Calu3 (cell line): ENCODE data around the gene ATG16L1. TPM values are rescaled to one million over a fixed set of nuclear protein-coding genes. Genes with fewer than 3 reads are reported as not detected.

Experiments used
- BruUV-seq: library from RNA; stranded (reverse); fragments of 400-500 nt; replicated peaks from 2 replicates; lab custom pipeline; 2021; lab: Mats Ljungman, UMichigan
- CTCF ChIA-PET: fragments of 300-600 bp; sonication (Branson Sonifier 250); formaldehyde crosslinking; loops from one replicate; lab custom pipeline; 2022; ENCODE audit warnings: antibody characterized with exemption; lab: Charles Lee
- DNase-seq: peaks from one replicate; pipeline ENCODE4 v3.0.0; 2022
- H3K27ac Mint-ChIP-seq: one replicate; pipeline ENCODE4 v1.8.0; 2022; ENCODE audit warnings: mixed read lengths; ENCODE audit not compliant: unreplicated experiment
- H3K27me3 Mint-ChIP-seq: one replicate; pipeline ENCODE4 v1.8.0; 2022; ENCODE audit warnings: mixed read lengths; ENCODE audit not compliant: unreplicated experiment
- H3K36me3 Mint-ChIP-seq: one replicate; pipeline ENCODE4 v1.8.0; 2022; ENCODE audit warnings: mild to moderate bottlenecking, moderate library complexity, mixed read lengths; ENCODE audit not compliant: insufficient read depth, unreplicated experiment
- H3K4me1 Mint-ChIP-seq: one replicate; pipeline ENCODE4 v1.8.0; 2022; ENCODE audit warnings: mild to moderate bottlenecking, low read depth, mixed read lengths; ENCODE audit not compliant: unreplicated experiment
- H3K4me3 Mint-ChIP-seq: one replicate; pipeline ENCODE4 v1.8.0; 2022; ENCODE audit warnings: mild to moderate bottlenecking, low read depth, moderate library complexity, mixed read lengths; ENCODE audit not compliant: unreplicated experiment
- H3K9me3 Mint-ChIP-seq: one replicate; pipeline ENCODE4 v1.8.0; 2022; ENCODE audit warnings: low read depth, mixed read lengths; ENCODE audit not compliant: unreplicated experiment
- intact Hi-C: fragments of 100-400 bp; cut with micrococcal nuclease; formaldehyde crosslinking; loops from one replicate; pipeline ENCODE4 v1.10.0; 2022; ENCODE audit not compliant: unreplicated experiment
- total RNA-seq: library from RNA; stranded (reverse); gene quantifications from 2 replicates; pipeline ENCODE4 v1.2.3, GENCODE V29; 2022
- TF ChIP-seq, protein P1 (sequence below): fragments of 200-600 bp; IDR thresholded peaks from one replicate; pipeline ENCODE4 v1.8.0; 2022; ENCODE audit warnings: antibody characterized with exemption; ENCODE audit not compliant: unreplicated experiment

Gene ATG16L1
- total RNA-seq, 1 experiment from 2014 or later: 45.0 TPM

DNA sequence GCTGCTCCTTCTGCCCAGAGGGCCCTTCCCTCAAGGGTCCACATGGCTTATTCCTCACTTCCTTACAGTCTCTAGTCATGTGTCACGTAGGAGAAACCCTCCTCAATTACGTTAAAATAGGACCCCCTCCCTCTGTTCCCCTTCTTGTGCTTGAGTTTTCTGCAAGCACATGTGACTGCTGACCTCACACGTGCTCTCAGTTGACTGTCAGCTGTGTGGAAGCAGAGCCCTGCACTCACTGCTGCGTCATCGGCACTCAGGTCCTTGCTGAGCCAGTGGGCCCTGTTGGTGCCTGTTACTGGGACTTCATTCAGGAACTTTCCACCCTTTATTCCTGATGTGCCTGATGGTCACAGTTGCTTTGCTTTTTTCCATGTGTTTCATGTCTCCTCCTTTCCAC, 11.1 kb downstream of the ATG16L1 start:
- H3K4me1 Mint-ChIP-seq: no peaks in the 10 kb centered on the region
- no peak overlapping the region for H3K4me3 Mint-ChIP-seq
- CTCF ChIA-PET: no interaction called here
- BruUV-seq: no TSS peak
- peak overlapping the region; percentile 23 for H3K27ac Mint-ChIP-seq
- H3K36me3 Mint-ChIP-seq: peaks cover 39% of the 10 kb centered on the region
- TF ChIP-seq, protein P1, sequence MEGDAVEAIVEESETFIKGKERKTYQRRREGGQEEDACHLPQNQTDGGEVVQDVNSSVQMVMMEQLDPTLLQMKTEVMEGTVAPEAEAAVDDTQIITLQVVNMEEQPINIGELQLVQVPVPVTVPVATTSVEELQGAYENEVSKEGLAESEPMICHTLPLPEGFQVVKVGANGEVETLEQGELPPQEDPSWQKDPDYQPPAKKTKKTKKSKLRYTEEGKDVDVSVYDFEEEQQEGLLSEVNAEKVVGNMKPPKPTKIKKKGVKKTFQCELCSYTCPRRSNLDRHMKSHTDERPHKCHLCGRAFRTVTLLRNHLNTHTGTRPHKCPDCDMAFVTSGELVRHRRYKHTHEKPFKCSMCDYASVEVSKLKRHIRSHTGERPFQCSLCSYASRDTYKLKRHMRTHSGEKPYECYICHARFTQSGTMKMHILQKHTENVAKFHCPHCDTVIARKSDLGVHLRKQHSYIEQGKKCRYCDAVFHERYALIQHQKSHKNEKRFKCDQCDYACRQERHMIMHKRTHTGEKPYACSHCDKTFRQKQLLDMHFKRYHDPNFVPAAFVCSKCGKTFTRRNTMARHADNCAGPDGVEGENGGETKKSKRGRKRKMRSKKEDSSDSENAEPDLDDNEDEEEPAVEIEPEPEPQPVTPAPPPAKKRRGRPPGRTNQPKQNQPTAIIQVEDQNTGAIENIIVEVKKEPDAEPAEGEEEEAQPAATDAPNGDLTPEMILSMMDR: no peak
- no peaks in the 10 kb centered on the region for H3K27me3 Mint-ChIP-seq
- no peak for DNase-seq
- H3K9me3 Mint-ChIP-seq: no peaks in the 10 kb centered on the region
- intact Hi-C loops: no loop called here

DNA sequence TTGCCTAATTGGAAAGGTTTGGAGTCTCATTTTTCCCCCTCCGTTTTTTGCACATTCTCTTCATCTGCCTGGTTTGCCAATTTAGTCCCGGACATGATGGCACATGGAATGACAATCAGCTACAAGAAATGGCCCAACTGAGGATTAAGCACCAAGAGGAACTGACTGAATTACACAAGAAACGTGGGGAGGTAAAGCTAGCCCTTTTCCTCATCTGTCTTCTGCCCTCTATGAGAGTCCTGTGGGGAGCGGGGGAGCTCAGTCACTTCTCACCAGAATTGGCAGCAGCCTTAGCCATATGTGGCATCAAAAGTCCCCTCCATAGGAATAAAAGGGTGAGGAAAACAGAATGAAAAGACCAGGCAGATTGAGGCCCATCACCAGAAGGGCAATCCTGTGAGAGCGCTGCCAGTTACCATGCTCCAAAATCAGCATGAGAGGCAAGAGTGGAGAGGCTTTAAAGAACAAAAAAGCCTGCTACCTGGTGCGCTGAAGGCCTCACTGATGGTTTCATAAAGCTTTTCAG, 11.6 kb downstream of the ATG16L1 start:
- no peaks in the 10 kb centered on the region for H3K9me3 Mint-ChIP-seq
- H3K27ac Mint-ChIP-seq: no peak overlapping the region
- no peak overlapping the region for H3K4me3 Mint-ChIP-seq
- TF ChIP-seq, protein P1: no peak
- no TSS peak for BruUV-seq
- H3K4me1 Mint-ChIP-seq: no peaks in the 10 kb centered on the region
- no peak for DNase-seq
- H3K27me3 Mint-ChIP-seq: no peaks in the 10 kb centered on the region
- peaks cover 38% of the 10 kb centered on the region for H3K36me3 Mint-ChIP-seq
- intact Hi-C loops: no loop called here
- CTCF ChIA-PET: no interaction called here

DNA sequence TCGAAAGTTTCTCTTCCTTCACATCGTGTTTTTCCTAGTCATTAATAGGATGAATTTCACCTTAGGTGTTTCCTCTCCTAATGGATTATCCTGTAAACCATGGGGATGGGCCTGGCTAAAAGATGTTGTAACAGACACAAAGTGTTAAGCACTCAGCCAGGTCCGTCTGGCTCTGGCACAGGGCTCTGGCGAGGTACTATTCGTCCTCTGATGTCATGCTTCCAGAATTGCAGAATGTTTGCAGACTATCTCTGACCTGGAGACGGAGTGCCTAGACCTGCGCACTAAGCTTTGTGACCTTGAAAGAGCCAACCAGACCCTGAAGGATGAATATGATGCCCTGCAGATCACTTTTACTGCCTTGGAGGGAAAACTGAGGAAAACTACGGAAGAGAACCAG, 13.2 kb downstream of the ATG16L1 start:
- DNase-seq: no peak
- no peaks in the 10 kb centered on the region for H3K27me3 Mint-ChIP-seq
- no peak overlapping the region for H3K27ac Mint-ChIP-seq
- peaks cover 38% of the 10 kb centered on the region for H3K36me3 Mint-ChIP-seq
- TF ChIP-seq, protein P1: no peak
- H3K9me3 Mint-ChIP-seq: no peaks in the 10 kb centered on the region
- no TSS peak for BruUV-seq
- no peaks in the 10 kb centered on the region for H3K4me1 Mint-ChIP-seq
- CTCF ChIA-PET: no interaction called here
- H3K4me3 Mint-ChIP-seq: no peak overlapping the region
- intact Hi-C loops: no loop called here

DNA sequence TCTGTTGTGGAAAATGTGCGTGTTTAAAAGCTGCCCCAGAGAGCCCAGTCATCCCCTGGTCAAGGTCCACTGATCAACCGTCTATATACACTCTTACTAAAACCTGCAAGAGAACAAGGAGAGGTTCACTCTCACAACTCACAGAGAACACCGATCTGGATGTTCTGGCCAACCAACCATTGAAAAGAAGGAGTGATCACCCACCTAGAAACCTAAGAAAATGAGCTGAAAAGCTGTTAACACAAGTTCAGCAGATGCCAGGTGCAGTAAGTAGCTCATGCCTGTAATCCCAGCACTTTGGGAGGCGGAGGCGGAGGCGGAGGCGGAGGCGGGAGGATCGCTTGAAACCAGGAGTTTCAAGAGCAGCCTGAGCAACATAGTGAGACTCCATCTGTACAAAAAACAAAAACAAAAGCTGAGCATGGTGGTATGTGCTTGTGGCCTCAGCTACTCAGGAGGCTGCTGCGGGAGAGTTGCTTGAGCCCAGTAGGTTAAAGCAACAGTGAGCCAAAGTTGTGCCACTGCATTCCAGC, 14.5 kb downstream of the ATG16L1 start:
- Mint-ChIP-seq H3K4me1 (no peaks in the 10 kb centered on the region), H3K27me3 (no peaks in the 10 kb centered on the region), H3K27ac (no peak overlapping the region), H3K9me3 (no peaks in the 10 kb centered on the region), H3K4me3 (no peak overlapping the region), H3K36me3 (peaks cover 40% of the 10 kb centered on the region)
- no peak for DNase-seq
- no TSS peak for BruUV-seq
- TF ChIP-seq, protein P1: no peak
- CTCF ChIA-PET: no interaction called here
- intact Hi-C loops: no loop called here
